Right lobe of liver (tissue), 6 donors: ENCODE data around the gene RBM19. TPM values are rescaled to one million over a fixed set of nuclear protein-coding genes. Genes with fewer than 3 reads are reported as not detected.

Source experiments
- ATAC-seq, 4 donors: fragments of 200-7000 bp; cut with Tn5 transposase; one replicate each; pipeline ENCODE4 v1.9.1; 2020; ENCODE audit warnings: mild to moderate bottlenecking in 4 of 4, moderate library complexity in 4 of 4
- DNase-seq, 3 donors: peaks; one replicate each; pipeline ENCODE4 v3.0.0-alpha.2; 2020
- H3K27ac ChIP-seq, 3 donors: fragments of 200-600 bp; one replicate each; pipeline ENCODE4 v1.8.0; 2022
- H3K27me3 ChIP-seq, 2 donors: fragments of 200-600 bp; one replicate each; pipeline ENCODE4 v1.8.0; 2022
- H3K36me3 ChIP-seq, 4 donors: fragments of 200-600 bp; sonication (generic) in 1 of 4; one replicate each; pipeline versions ENCODE4 v1.5.1 to v1.8.0; 2017 to 2022; ENCODE audit warnings: control low read depth in 1 of 4
- H3K4me1 ChIP-seq, 4 donors: fragments of 200-600 bp; sonication (generic) in 1 of 4; one replicate each; pipeline versions ENCODE4 v1.5.1 to v1.8.0; 2017 to 2022; ENCODE audit warnings: control low read depth in 1 of 4
- H3K4me3 ChIP-seq, 3 donors: fragments of 200-600 bp; one replicate each; pipeline ENCODE4 v1.8.0; 2022
- H3K9me3 ChIP-seq, 4 donors: fragments of 200-600 bp; sonication (generic) in 1 of 4; one replicate each; pipeline versions ENCODE4 v1.5.1 to v1.8.0; 2017 to 2022; ENCODE audit warnings: control low read depth in 1 of 4
- POLR2A ChIP-seq: fragments of 450-650 bp; IDR thresholded peaks from one replicate; pipeline ENCODE4 v1.6.1; 2017; ENCODE audit warnings: antibody characterized with exemption, mild to moderate bottlenecking
- WGBS: methylation state at CpG from one replicate; pipeline ENCODE4 v1.1.6; 2018; ENCODE audit warnings: low coverage, low lambda C conversion rate; ENCODE audit not compliant: insufficient coverage; ENCODE audit errors: missing lambda C conversion rate; 5-methylcytosine and 5-hydroxymethylcytosine counted together
- intact Hi-C, 2 donors: fragments of 100-400 bp; cut with DNase I; formaldehyde crosslinking; loops; one replicate each; pipeline versions ENCODE4 v1.11.2 to v1.14.1; 2022
- total RNA-seq, 6 experiments: library from RNA; depleted of rRNA in 2 of 6; stranded (reverse); fragments of >200 nt in 2 of 6; fragmentation: NEBNext Ultra II Directional in 3 of 6; extraction: Animal tissue kit (Norgen Biotek cat#: 25700) in 3 of 6; gene quantifications; one replicate each; pipeline versions ENCODE4 v1.1.0 to v1.2.4, GENCODE V29; 2016 to 2023
- TF ChIP-seq, protein P1 (sequence below), 4 donors: fragments of 200-600 bp in 3 of 4; fragments of 450-650 bp in 1 of 4; IDR thresholded peaks; one replicate each; pipeline versions ENCODE4 v1.5.1 to v1.8.0; 2016 to 2022; ENCODE audit warnings: antibody characterized with exemption in 4 of 4, mild to moderate bottlenecking in 2 of 4
- donor health status: DM: no; HTN: yes; CAD: no.
- donor health status: DM: no; HTN: no; CAD: no.
- donor health status: DM: no; HTN: no; CAD: no.
- donor health status: DM: no; HTN: yes; CAD: no.
- donor health status: DM: no; HTN: yes; CAD: no.

Gene RBM19
- total RNA-seq, 6 experiments from 2014 or later: 11.3 to 17.2 (median 14.2) TPM

DNA sequence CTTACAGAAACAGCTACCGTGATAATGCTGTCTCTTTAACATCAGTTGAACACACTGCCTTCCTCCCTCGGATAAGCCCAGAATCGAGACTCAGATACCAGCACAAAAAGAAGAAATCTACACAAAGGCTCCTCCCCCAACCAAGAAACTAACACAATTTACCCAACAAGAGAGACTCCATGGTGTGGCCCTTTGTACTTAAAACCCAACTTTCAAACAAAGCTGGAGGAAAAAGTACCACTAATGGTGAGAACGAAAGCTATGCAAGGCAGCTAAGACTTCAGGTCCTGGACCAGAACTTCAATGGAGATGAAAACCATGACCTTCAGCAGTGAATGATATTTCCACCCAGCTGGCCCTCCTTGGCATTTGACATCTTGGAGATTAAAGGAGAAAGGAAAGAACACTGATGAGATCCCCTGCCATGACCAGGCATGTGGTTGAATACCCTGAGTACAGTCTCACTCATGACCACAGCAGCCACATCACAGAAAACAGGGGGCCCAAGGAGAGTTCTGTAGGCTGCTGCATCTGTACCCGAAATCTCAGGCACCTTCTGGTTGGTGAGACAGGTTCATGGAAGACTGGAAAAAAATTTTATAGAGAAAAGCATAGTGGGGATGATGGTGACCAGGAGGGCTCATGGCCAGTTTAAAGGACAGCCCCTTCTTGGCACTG lies 36.7 kb downstream of the RBM19 start:
- peaks cover 0 to 26% (median 7%) of the 10 kb centered on the region in 4 donors for H3K36me3 ChIP-seq
- intact Hi-C loops: no loop called here
- H3K4me1 ChIP-seq: peaks cover 0 to 16% (median 6%) of the 10 kb centered on the region in 4 donors
- ATAC-seq (no peak), DNase-seq (no peak)
- no peaks in the 10 kb centered on the region for H3K9me3 ChIP-seq
- H3K4me3 ChIP-seq: no peak overlapping the region
- no peak overlapping the region for H3K27ac ChIP-seq
- TF ChIP-seq, protein P1, sequence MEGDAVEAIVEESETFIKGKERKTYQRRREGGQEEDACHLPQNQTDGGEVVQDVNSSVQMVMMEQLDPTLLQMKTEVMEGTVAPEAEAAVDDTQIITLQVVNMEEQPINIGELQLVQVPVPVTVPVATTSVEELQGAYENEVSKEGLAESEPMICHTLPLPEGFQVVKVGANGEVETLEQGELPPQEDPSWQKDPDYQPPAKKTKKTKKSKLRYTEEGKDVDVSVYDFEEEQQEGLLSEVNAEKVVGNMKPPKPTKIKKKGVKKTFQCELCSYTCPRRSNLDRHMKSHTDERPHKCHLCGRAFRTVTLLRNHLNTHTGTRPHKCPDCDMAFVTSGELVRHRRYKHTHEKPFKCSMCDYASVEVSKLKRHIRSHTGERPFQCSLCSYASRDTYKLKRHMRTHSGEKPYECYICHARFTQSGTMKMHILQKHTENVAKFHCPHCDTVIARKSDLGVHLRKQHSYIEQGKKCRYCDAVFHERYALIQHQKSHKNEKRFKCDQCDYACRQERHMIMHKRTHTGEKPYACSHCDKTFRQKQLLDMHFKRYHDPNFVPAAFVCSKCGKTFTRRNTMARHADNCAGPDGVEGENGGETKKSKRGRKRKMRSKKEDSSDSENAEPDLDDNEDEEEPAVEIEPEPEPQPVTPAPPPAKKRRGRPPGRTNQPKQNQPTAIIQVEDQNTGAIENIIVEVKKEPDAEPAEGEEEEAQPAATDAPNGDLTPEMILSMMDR (IDR thresholded peaks at IDR 0.05): no peak
- TF ChIP-seq POLR2A: no peak
- 73% methylated on average over 5 of the region's 5 CpGs for WGBS
- no peaks in the 10 kb centered on the region for H3K27me3 ChIP-seq

DNA sequence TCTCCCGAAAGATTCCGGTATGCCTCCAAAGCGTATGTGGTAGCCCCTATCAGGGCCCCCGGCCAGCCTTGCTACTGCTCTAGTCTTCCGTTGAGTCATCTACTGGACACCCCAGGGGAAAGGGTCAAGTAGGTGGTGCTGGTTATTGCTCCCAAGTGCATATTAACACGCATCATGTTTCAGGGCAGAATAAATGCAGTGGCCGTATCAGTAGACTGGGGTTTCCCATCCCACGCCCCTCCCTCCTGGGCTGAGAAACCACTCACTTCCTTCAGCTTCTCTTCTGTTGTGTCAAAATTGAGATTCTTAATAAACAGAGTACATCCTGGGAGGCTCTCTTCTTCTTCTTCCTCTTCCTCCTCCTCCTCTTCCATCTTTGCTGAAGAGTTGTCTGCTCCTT lies 39.3 kb downstream of the RBM19 start:
- Histone ChIP-seq H3K27ac (no peak overlapping the region), H3K9me3 (no peaks in the 10 kb centered on the region), H3K4me3 (no peak overlapping the region), H3K4me1 (peaks cover 0 to 3% (median under 1%) of the 10 kb centered on the region in 4 donors), H3K36me3 (peaks cover 0 to 41% (median 11%) of the 10 kb centered on the region in 4 donors), H3K27me3 (no peaks in the 10 kb centered on the region)
- no peak for DNase-seq
- TF ChIP-seq, protein P1 (IDR thresholded peaks at IDR 0.05): no peak
- TF ChIP-seq POLR2A: no peak
- intact Hi-C loops: no loop called here
- WGBS: 97% methylated on average over 6 of the region's 8 CpGs
- ATAC-seq: no peak

DNA sequence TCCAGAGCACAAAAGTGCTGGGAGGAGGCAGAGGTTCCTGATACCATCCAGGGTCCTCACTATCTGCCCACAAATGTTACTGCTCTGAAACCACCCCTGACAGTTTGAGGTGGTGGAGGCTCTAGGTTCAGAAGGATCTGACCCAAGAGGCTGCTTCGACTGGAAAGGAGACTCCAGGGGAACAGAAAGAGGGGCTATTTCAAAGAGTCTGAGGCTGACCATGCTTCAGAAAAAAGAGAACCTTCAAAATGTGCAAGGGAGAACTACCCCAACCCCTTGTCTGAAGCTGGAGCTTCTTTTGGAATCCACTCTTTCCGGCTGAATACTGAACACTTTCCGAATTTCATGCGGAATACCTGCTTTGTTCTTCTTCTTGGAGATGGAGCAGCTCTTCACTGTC lies 41.8 kb downstream of the RBM19 start:
- Histone ChIP-seq H3K9me3 (no peaks in the 10 kb centered on the region), H3K4me1 (no peaks in the 10 kb centered on the region), H3K27me3 (no peaks in the 10 kb centered on the region), H3K27ac (no peak overlapping the region), H3K4me3 (no peak overlapping the region), H3K36me3 (peaks cover 0 to 41% (median 9%) of the 10 kb centered on the region in 4 donors)
- ATAC-seq (no peak), DNase-seq (no peak)
- WGBS: 72% methylated on average over 4 of the region's 4 CpGs
- TF ChIP-seq POLR2A: no peak
- TF ChIP-seq, protein P1 (IDR thresholded peaks at IDR 0.05): no peak
- intact Hi-C loops: no loop called here

DNA sequence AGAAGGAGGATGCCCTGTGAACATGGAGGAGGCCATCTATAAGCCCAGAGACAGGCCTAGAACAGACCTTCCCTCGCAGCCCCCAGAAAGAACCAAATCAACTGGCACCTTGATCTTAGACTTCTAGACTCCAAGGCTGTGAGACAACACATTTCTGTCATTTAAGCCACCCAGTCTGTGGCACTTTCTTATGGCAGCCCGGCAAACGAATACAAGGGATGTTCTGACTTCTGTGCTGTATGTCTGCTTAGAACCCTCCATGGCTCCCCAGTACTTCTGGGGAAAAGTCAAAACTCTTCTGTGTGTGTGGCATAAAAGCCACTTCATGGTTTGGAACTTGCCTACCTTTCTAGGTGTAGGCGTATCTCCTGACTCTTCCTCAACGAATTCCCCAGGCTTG lies 42.9 kb downstream of the RBM19 start:
- Histone ChIP-seq H3K27me3 (no peaks in the 10 kb centered on the region), H3K4me1 (no peaks in the 10 kb centered on the region), H3K36me3 (peaks cover 0 to 41% (median 9%) of the 10 kb centered on the region in 4 donors), H3K9me3 (no peaks in the 10 kb centered on the region), H3K27ac (no peak overlapping the region), H3K4me3 (no peak overlapping the region)
- ATAC-seq (no peak), DNase-seq (no peak)
- intact Hi-C loops: no loop called here
- TF ChIP-seq, protein P1 (IDR thresholded peaks at IDR 0.05): no peak
- no peak for TF ChIP-seq POLR2A
- 100% methylated on average over 2 of the region's 5 CpGs for WGBS
